HepG2 (cell line): ENCODE results near the gene PTK7. TPM values are rescaled to one million over a fixed set of nuclear protein-coding genes. Genes with fewer than 3 reads are reported as not detected.

Experiments used
- ATAC-seq: fragments of 200-7000 bp; cut with Tn5 transposase; 3 replicates; pipeline ENCODE4 v1.9.1; 2020; ENCODE audit warnings: mild to moderate bottlenecking, moderate library complexity
- BruUV-seq: library from RNA; stranded (reverse); fragments of 400-500 nt; replicated peaks from 2 replicates; lab custom pipeline; 2021; lab: Mats Ljungman, UMichigan
- CTCF ChIA-PET: fragments of 300-600 bp; formaldehyde crosslinking; extraction: SDS; loops from one replicate; lab custom pipeline; 2021; ENCODE audit warnings: low total read pairs, inconsistent platforms, low intra/inter-chr PET ratio; lab: Yijun Ruan, JAX
- POLR2A ChIA-PET: fragments of 350-600 bp; sonication (Branson Sonifier 250); formaldehyde crosslinking; loops from one replicate; lab custom pipeline; 2020; ENCODE audit warnings: antibody characterized with exemption, inconsistent platforms; lab: Yijun Ruan, JAX
- DNase-seq: peaks from one replicate; pipeline ENCODE4 v3.0.0-alpha.2; 2015; ENCODE audit warnings: low spot score
- FAIRE-seq: peaks from 3 replicates; lab custom pipeline; 2011; peaks lifted over from hg19 to GRCh38; lab: Jason Lieb, UNC
- H2AFZ ChIP-seq: one replicate; pipeline ENCODE4 v1.6.1; 2011; ENCODE audit warnings: low read length, inconsistent platforms
- H3K27ac ChIP-seq: fragments of 300-600 bp; 3 replicates; pipeline ENCODE4 v1.8.0; 2011; ENCODE audit warnings: mixed run types, mild to moderate bottlenecking, mixed read lengths, low read length, inconsistent platforms; ENCODE audit not compliant: insufficient read depth; ENCODE audit errors: extremely low read length
- H3K27me3 ChIP-seq, 2 experiments: fragments of 200-600 bp in 1 of 2; 2 replicates in 1 of 2; 3 replicates in 1 of 2; pipeline versions ENCODE4 v1.6.0 to v1.8.0; 2011; ENCODE audit warnings: low read length in 2 of 2, mild to moderate bottlenecking in 2 of 2, moderate library complexity in 2 of 2, inconsistent platforms in 1 of 2; ENCODE audit not compliant: insufficient read depth in 2 of 2, control insufficient read depth in 1 of 2
- H3K36me3 ChIP-seq, 2 experiments: fragments of 200-600 bp in 1 of 2; replicated peaks in 1 of 2; 2 replicates in 1 of 2; 3 replicates in 1 of 2; pipeline versions ENCODE4 v1.5.1 to v1.8.0; 2011; ENCODE audit warnings: low read length in 2 of 2, inconsistent platforms in 1 of 2; ENCODE audit not compliant: insufficient read depth in 2 of 2, control insufficient read depth in 1 of 2
- H3K4me1 ChIP-seq: 2 replicates; pipeline ENCODE4 v1.5.1; 2012; ENCODE audit warnings: low read length, inconsistent platforms; ENCODE audit not compliant: insufficient read depth
- H3K4me2 ChIP-seq: 2 replicates; pipeline ENCODE4 v1.6.0; 2011; ENCODE audit warnings: low read depth, low read length, inconsistent platforms
- H3K4me3 ChIP-seq, 3 experiments: fragments of 200-600 bp in 1 of 3; sonication (generic), shearing (Covaris generic) in 1 of 3; replicated peaks in 1 of 3; 2 replicates each; pipeline ENCODE4 v1.5.1; 2011 to 2016; ENCODE audit warnings: low read length in 3 of 3, inconsistent platforms in 2 of 3, low read depth in 2 of 3, mild to moderate bottlenecking in 2 of 3, control low read depth in 1 of 3, mixed read lengths in 1 of 3; ENCODE audit not compliant: insufficient read depth in 1 of 3
- H3K79me2 ChIP-seq: one replicate; pipeline ENCODE4 v1.6.1; 2011; ENCODE audit warnings: low read length, inconsistent platforms; ENCODE audit not compliant: insufficient read depth
- H3K9ac ChIP-seq: 2 replicates; pipeline ENCODE4 v1.6.0; 2011; ENCODE audit warnings: mild to moderate bottlenecking, low read depth, low read length, inconsistent platforms; ENCODE audit not compliant: insufficient read depth
- H3K9me3 ChIP-seq: 2 replicates; pipeline ENCODE4 v1.5.1; 2012; ENCODE audit warnings: mild to moderate bottlenecking, low read length
- H4K20me1 ChIP-seq: 2 replicates; pipeline ENCODE4 v1.6.0; 2011; ENCODE audit warnings: inconsistent platforms, mild to moderate bottlenecking, low read length, moderate library complexity; ENCODE audit not compliant: insufficient read depth
- EED ChIP-seq: sonication (generic); formaldehyde crosslinking; IDR thresholded peaks from 2 replicates; pipeline ENCODE4 v1.5.0; 2020; ENCODE audit warnings: mild to moderate bottlenecking, missing genetic modification reagents
- IRF1 ChIP-seq: sonication (generic); formaldehyde crosslinking; IDR thresholded peaks from 2 replicates; pipeline ENCODE4 v1.4.0; 2020; ENCODE audit warnings: low read depth, mild to moderate bottlenecking, missing genetic modification reagents
- PHB2 ChIP-seq: fragments of 450-650 bp; IDR thresholded peaks from 2 replicates; pipeline ENCODE4 v1.6.1; 2018; ENCODE audit not compliant: partially characterized antibody
- POLR2A ChIP-seq, 2 experiments: IDR thresholded peaks; 2 replicates each; pipeline ENCODE4 v1.6.1; 2011; ENCODE audit warnings: low read depth in 2 of 2, low read length in 2 of 2, mild to moderate bottlenecking in 1 of 2, moderate library complexity in 1 of 2; ENCODE audit not compliant: insufficient read depth in 1 of 2
- PTBP1 ChIP-seq: fragments of 200-400 bp; formaldehyde crosslinking; IDR thresholded peaks from 2 replicates; pipeline ENCODE4 v1.6.1; 2018; ENCODE audit warnings: low read length, low read depth; ENCODE audit not compliant: poor library complexity, severe bottlenecking
- RBFOX2 ChIP-seq: fragments of 200-400 bp; formaldehyde crosslinking; IDR thresholded peaks from 2 replicates; pipeline ENCODE4 v1.6.1; 2017; ENCODE audit warnings: low read depth, mild to moderate bottlenecking, low read length
- RXRA ChIP-seq: sonication (generic); formaldehyde crosslinking; IDR thresholded peaks from 2 replicates; pipeline ENCODE4 v1.5.1; 2020; ENCODE audit warnings: missing genetic modification reagents
- SOX6 ChIP-seq, 2 experiments: fragments of 450-650 bp in 1 of 2; sonication (generic) in 1 of 2; formaldehyde crosslinking in 1 of 2; IDR thresholded peaks; 2 replicates each; pipeline versions ENCODE4 v1.4.0 to v1.6.1; 2017 to 2020; ENCODE audit warnings: antibody characterized with exemption in 1 of 2, mild to moderate bottlenecking in 1 of 2, missing genetic modification reagents in 1 of 2
- STAT6 ChIP-seq: sonication (generic); formaldehyde crosslinking; IDR thresholded peaks from 2 replicates; pipeline ENCODE4 v1.4.0; 2020; ENCODE audit warnings: missing genetic modification reagents, mild to moderate bottlenecking, borderline replicate concordance
- ZBTB4 ChIP-seq: sonication (generic); formaldehyde crosslinking; IDR thresholded peaks from 2 replicates; pipeline ENCODE4 v1.4.0; 2020; ENCODE audit warnings: missing genetic modification reagents, mild to moderate bottlenecking, borderline replicate concordance
- ZMAT3 ChIP-seq: sonication (generic); formaldehyde crosslinking; conservative IDR thresholded peaks from 2 replicates; pipeline ENCODE4 v1.7.0; 2021; ENCODE audit warnings: missing genetic modification reagents
- ZNF251 ChIP-seq: sonication (generic); formaldehyde crosslinking; IDR thresholded peaks from 2 replicates; pipeline ENCODE4 v1.9.0; 2021; ENCODE audit warnings: mild to moderate bottlenecking, missing genetic modification reagents
- ZNF549 ChIP-seq: sonication (generic); formaldehyde crosslinking; IDR thresholded peaks from 2 replicates; pipeline ENCODE4 v1.5.0; 2020; ENCODE audit warnings: missing genetic modification reagents
- WGBS: methylation state at CpG from one replicate; pipeline ENCODE4 v1.1.6; 2017; ENCODE audit warnings: low lambda C conversion rate; 5-methylcytosine and 5-hydroxymethylcytosine counted together
- in situ Hi-C: cut with HindIII; loops from 2 replicates; pipeline ENCODE4 v1.10.0; 2017; ENCODE audit warnings: low pct_unique_long_range_greater_than_20kb; ENCODE audit not compliant: extremely low pct_ligation_motif_present
- intact Hi-C: fragments of 100-400 bp; cut with micrococcal nuclease; formaldehyde crosslinking; loops from one replicate; pipeline ENCODE4 v1.10.0; 2022; ENCODE audit not compliant: unreplicated experiment
- polyA plus RNA-seq, 8 experiments: library from polyadenylated mRNA; depleted of rRNA in 3 of 8; stranded (reverse) in 7 of 8; unstranded in 1 of 8; fragments of >200 nt; fragmentation: Illumina TruSeq in 4 of 8; extraction: Trizol in 4 of 8; gene quantifications; 2 replicates each; pipeline versions ENCODE4 v1.2.1 to v1.2.3, GENCODE V29; 2011 to 2016; ENCODE audit warnings: low read depth in 4 of 8, missing spikeins in 1 of 8, mixed read lengths in 1 of 8; ENCODE audit not compliant: insufficient read depth in 1 of 8
- total RNA-seq, 5 experiments: library from RNA; depleted of rRNA; stranded (reverse); fragments of >200 nt; fragmentation: Illumina TruSeq; extraction: Trizol; gene quantifications; 2 replicates each; pipeline ENCODE4 v1.2.3, GENCODE V29; 2016; ENCODE audit warnings: low read depth in 1 of 5

Gene PTK7
- total and polyA plus RNA-seq, 2 of the 13 experiments (the other 11 are each of a cell fraction or from before 2014, with no cell fraction given): 98.5 to 99.8 TPM

- TSS peak; percentile 33 for BruUV-seq
- FAIRE-seq: peak; percentile 51
Observed at GRCh38 chr6:43033496-43034189, 42.5 kb upstream of the PTK7 start.

More at GRCh38 chr6:43033496-43034189, 42.5 kb upstream of the PTK7 start:
- WGBS: 100% methylated on average over 2 of the region's 2 CpGs
- no peaks in the 10 kb centered on the region for H3K9me3 ChIP-seq
- no peak for DNase-seq
- peaks cover 3% of the 10 kb centered on the region; the same call in 1 of the 2 replicates for H4K20me1 ChIP-seq
- H3K36me3 ChIP-seq: peaks cover 28 to 55% of the 10 kb centered on the region in 2 experiments
- no peak for ATAC-seq
- no peak overlapping the region for H3K9ac ChIP-seq
- no peaks in the 10 kb centered on the region for H3K79me2 ChIP-seq
- H2AFZ ChIP-seq: no peak overlapping the region
- ChIA-PET POLR2A (interaction anchor here (1.9 to 5.2 kb wide), 5 partner anchors 13 to 49 kb away, joined by 4 to 41 read pairs (median 13); partner anchors contain the start of genes CUL7, KLC4, KLHDC3 and MEA1), CTCF (no interaction called here)
- no peak overlapping the region for H3K4me3 ChIP-seq
- intact Hi-C loops: no loop called here
- H3K4me1 ChIP-seq: peaks cover 12% of the 10 kb centered on the region
- no peaks in the 10 kb centered on the region for H3K27me3 ChIP-seq
- H3K4me2 ChIP-seq: no peak overlapping the region
- TF ChIP-seq ZMAT3 (no peak), SOX6 (IDR thresholded peaks at IDR 0.05) (no peak), SOX6 (CRISPR knock-in tag; IDR thresholded peaks at IDR 0.05) (no peak), PTBP1 (no peak), IRF1 (no peak), ZBTB4 (CRISPR knock-in tag) (no peak), RXRA (CRISPR knock-in tag) (no peak), POLR2A (IDR thresholded peaks at IDR 0.05; ENCODE audit: insufficient read depth in 1 of 2, low read depth in 2 of 2, low read length in 2 of 2) (0 out of 4 replicates have a peak, but pooled peaks of 1 of the 2 experiments have one; percentile 33), STAT6 (CRISPR knock-in tag) (no peak), EED (CRISPR knock-in tag) (no peak), ZNF549 (CRISPR knock-in tag) (no peak), ZNF251 (CRISPR knock-in tag) (no peak), PHB2 (no peak), RBFOX2 (0 out of 2 replicates have a peak, but pooled peaks have one; percentile 38)
- in situ Hi-C loops: no loop called here
- H3K27ac ChIP-seq: no peak overlapping the region
